Stimulated activated CD4-positive, alpha-beta T cell treated with anti-CD3 and anti-CD28 coated beads, Interleukin-12 subunit alpha, Interleukin-12 subunit beta, amount 100 ng/mL, for 24 hours (primary cell): Measurements from ENCODE around the gene AFG3L2.

Experiments used
- DNase-seq, 2 experiments: peaks; one replicate each; pipeline ENCODE4 v3.0.0-alpha.2; 2020; ENCODE audit warnings: low read depth in 2 of 2

Gene AFG3L2

DNA sequence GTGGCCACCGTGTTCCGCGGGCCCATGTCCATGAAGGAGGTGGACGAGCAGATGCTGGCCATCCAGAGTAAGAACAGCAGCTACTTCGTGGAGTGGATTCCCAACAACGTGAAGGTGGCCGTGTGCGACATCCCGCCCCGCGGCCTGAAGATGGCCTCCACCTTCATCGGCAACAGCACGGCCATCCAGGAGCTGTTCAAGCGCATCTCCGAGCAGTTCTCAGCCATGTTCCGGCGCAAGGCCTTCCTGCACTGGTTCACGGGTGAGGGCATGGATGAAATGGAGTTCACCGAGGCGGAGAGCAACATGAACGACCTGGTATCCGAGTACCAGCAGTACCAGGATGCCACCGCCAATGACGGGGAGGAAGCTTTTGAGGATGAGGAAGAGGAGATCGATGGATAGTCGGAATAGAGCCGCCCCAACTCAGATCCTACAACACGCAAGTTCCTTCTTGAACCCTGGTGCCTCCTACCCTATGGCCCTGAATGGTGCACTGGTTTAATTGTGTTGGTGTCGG, 51.2 kb downstream of the AFG3L2 start:
- DNase-seq, result no peak

DNA sequence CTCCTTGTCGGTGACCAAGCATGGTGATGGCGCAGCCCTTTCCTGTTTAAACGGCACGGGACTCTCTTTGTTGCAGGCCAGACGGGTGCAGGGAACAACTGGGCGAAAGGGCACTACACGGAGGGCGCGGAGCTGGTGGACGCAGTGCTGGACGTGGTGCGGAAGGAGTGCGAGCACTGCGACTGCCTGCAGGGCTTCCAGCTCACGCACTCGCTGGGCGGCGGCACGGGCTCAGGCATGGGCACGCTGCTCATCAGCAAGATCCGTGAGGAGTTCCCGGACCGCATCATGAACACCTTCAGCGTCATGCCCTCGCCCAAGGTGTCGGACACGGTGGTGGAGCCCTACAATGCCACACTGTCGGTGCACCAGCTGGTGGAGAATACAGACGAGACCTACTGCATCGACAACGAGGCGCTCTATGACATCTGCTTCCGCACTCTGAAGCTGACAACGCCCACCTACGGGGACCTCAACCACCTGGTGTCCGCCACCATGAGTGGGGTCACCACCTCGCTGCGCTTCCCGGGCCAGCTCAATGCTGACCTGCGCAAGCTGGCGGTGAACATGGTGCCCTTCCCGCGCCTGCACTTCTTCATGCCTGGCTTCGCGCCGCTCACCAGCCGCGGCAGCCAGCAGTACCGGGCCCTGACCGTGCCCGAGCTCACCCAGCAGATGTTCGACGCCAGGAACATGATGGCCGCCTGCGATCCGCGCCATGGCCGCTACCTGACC, 51.9 kb downstream of the AFG3L2 start:
- no peak for DNase-seq

- DNase-seq, result no peak
Observed at GRCh38 chr18:12321333-12321732, 55.7 kb downstream of the AFG3L2 start.

- DNase-seq, result no peak
Observed at GRCh38 chr18:12318857-12319256, 58.2 kb downstream of the AFG3L2 start.

GRCh38 chr18:12318334-12318697, 58.7 kb downstream of the AFG3L2 start:
- DNase-seq, result no peak

- DNase-seq, result no peak
Observed at GRCh38 chr18:12317664-12318333, 59.2 kb downstream of the AFG3L2 start.

DNA sequence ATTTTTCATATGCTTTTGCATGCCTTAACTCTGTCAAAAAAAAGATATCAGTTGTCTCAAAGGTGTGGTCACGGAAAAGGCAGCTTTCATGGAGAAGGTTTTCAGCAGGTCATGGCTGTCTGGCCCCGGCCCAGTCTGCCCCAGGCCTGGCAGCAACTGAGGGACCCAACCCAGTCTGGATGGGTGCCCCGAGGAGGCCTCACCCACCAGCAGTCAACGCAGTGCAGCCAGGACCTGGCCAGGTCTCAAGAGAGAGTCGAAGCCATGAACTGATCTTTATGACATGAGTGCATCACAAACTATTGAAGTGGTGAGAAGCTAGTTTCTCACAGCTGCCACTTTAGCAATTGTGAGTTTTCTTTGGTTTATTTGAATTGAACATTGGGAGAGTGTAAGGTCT, 61.1 kb downstream of the AFG3L2 start:
- DNase-seq, result no peak

GRCh38 chr18:12315490-12315889, 61.5 kb downstream of the AFG3L2 start:
- no peak for DNase-seq

DNA sequence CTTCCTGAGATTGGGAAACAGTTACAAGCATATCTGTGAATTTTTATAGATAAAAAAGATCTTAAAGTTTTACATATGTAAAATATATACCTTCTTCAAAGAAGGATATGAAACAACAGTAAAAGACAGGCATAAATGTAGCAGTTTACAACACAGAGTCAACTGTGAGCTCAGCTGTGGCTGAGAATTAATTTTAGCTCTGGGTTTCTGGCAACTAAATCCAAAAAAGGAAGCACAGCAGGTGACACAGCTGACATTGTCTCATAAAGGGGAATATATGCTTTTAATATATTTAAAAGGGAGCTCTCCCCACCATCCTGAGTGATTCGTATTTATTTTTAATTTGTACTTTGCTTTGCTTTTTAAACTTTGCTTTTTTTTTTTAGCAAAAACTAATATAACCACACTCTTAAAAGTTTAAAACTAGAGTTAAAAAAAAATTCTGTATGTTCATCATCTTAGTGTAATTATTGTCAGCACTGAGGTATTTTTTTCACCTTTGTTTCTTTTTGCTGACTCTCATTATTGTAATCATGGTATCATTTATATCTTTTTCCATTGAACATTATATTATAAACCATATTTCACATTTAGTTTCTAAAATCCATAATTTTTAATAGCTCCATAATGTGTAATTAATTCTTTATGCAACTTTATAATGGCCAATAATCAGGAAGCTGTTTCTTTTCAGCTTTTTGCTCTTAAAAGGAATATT, 62.3 kb downstream of the AFG3L2 start:
- DNase-seq, result no peak

GRCh38 chr18:12313530-12314245, 63.3 kb downstream of the AFG3L2 start:
- DNase-seq, result no peak

DNA sequence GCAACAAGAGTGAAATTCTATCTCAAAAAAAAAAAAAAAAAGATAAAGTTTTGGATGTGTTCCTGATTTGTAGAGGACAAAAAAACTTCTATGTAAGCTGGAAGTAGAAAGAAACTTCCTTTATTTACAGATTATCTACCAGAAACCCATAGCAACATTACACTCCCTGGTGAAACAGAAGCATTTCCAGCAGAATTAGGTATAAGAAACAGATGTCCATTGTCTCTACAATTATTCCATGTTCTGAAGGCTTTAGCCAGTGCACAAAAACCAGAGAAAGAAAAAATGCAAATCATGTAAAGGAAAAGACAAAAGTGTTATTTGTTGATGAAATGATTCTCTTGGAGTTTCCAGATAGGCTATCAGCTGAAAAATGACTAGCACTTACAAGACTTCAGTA, 64.1 kb downstream of the AFG3L2 start:
- no peak for DNase-seq

DNA sequence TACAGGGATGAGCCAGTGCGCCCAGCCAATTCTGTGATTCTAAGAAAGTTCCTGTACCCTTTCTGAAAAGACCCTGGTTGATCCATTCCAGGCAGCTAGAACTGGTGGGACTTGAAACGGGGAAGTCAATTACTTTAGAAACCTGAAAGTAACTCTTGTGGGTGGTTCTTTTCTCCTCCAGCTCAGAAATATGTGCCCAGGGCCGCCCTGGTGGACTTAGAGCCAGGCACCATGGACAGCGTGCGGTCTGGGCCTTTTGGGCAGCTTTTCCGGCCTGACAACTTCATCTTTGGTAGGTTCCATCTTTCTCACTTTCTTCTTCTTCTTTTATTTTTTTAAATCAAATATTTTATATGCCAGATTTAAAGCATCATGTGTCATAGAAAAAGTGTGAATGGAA, 66.3 kb downstream of the AFG3L2 start:
- DNase-seq, result no peak

GRCh38 chr18:12309683-12310198, 67.3 kb downstream of the AFG3L2 start:
- DNase-seq, result no peak

- DNase-seq, result no peak
Observed at GRCh38 chr18:12308386-12309100, 68.5 kb downstream of the AFG3L2 start.

GRCh38 chr18:12307701-12308385, 69.2 kb downstream of the AFG3L2 start, which contains the start of gene TUBB6:
Gene TUBB6 (plus strand): TSS chr18:12308241. CDS start chr18:12308293, 52 bp downstream.
- peak in 1 of 2 experiments; percentile 21 for DNase-seq

DNA sequence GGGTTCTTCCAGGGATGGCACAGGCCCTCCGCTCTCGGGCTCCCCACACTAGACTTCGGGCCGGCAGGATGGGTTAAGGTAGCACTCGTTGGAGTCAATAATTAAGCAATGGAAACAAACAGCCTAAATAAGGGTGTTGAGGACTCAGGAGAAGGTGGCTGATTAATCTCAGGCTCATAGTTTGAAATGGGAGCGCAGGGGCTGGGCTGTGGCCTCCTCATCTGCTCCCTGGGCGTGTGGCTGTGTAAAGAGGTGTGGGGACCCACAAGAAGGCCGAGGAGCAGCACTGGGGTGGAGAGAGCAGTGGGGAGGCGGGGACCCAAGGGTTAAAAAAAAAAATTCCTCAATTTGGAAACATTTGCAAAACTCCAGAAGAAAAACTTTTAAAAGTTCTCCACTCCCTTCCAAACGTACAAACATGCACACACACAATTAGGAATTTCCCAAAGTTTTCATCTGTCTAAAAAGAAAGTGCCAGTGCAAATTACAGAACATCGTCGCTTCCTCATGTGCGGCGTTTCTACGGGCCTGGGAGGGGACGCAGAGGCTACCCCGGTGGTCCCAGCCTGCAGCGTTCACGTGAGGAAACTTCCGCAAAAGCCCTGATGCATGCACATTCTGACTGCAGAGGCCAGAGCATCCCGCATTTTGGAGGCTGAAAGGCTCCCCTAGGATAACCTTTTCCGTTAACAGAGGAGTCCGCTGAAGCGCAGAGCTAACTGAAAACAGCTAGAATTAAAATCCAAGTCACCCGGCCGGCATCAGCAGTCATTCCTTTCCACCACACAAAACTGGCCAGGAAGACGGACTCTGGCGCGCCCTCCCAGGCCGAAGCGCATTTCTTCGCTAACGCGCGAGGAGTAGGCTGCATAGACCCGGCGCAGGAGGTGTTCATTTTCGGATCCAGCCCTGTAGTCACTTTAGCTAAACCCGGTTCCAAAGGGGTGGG, 70.0 kb downstream of the AFG3L2 start:
- no peak for DNase-seq

DNA sequence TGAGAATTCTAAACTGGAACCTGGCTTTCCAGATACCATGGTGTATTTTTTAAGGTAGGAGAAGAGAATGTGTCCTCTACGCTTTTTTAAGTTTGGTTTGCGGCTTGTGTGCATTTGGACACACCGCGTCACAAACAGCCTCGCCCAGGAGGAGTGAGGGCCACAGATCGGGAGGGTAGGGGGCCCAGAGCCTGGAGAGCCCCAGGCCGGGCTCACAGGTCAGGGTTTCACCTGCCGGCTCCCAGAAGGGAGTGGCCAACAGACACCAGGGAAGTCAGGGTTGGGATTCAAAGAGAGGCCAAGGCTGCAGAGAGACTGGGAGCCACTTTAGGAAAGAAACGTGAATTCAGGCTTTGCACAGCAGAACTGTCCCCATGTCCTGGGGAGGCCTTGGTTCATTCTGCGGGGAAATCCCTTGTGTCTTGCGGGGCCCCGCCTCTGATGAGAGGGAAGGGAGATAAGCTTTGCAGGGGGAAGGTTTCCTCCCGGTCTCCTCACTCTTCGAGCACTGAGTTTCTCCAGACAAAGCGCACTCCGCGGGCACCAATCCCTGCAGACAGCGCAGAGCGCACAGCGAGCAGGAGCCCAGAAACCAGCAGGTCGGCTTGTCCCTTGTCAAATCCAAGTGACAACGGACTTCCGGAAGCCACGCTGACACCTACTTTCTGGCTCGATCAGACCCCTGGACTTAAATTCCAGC, 70.9 kb downstream of the AFG3L2 start:
- DNase-seq, result no peak

DNA sequence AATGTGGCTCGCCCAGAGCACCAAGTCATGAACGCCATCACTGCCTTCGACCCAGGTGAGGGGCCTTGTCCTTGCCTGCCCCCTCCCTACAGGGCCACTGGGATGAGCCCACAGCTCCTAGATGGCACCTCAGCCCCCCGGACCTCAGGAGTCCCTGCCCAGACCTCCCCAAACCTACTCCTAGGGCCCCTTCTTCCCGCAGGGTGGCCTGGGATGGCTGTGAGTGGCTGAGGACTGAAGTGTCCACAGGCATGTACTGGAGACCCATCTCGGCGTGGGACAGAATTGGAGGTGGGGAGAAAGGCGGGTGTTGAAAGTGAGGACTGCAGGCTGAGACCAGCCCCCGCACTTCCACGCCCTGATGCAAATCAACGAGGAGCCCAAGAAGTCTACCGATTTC, 71.8 kb downstream of the AFG3L2 start:
- DNase-seq, result no peak
